T-helper 1 cell (primary cell): Measurements from ENCODE around the gene THUMPD1.
A peak's percentile ranks its signal among the peaks of the same experiment; 100 is the strongest.
"Not testable (repeated sequence)": the region's sequence is repeated elsewhere in the genome, so short reads cannot be mapped to it uniquely, and the experiment has no call there.

Source experiments
- DNase-seq, 5 donors: peaks; one replicate each; pipeline ENCODE4 v3.0.0-alpha.2; 2012 to 2020

THUMPD1 gene

DNA sequence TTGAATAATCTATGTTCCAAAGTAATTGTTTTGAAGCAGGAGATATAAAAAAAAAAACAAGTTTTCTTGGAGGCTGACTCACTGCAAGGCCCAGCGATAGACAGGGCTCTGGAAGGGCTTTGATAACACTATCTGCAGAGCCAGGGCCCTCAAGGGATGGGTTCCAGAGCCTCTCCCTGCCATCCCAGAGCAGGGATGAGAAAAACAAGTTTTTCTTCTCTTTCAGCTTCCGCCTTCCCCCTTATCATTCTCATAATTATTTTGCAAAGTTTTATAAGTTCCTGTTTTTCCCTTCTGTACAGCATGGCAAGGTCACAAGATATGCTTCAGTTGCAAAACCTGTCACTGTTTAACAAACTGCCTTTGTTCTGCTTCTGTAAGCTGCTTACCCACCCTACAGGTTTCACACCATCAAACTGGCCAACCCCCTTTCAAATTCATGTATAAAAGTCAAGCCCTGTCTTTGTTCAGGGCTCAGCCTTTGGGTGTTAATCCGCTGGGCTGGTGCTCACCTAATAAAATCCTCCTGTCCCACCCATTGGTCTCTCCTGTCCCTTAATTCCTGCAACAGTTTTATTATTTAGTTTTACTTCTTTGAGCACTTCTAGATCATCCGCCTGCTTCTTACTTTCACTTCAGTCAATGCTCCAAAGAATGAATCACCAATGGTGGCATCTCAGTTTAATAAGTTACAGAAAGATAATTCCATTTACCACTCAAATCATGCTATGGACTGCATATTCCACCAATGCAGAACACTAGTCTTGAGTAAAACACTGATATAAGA lies 5.6 kb upstream of the THUMPD1 start:
- no peak for DNase-seq

DNA sequence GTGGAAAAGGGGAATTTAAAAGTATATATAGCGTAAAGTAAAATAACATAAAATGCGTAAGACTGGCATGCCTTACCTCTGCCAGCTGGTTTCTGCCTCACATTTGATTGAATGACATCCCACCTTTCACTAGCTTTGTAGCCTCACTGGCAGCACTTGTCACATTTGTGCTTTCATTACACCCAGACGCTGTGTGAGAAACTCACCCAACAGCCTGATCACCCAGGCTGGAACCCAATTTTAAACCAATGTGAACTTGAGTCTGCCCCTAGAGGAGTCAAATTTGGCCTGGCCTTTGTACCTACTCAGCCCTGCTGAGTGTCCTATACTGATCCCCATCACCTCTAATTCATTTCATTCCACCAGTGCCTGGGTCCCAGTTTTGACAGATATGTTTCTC lies 4.8 kb upstream of the THUMPD1 start:
- no peak for DNase-seq

DNA sequence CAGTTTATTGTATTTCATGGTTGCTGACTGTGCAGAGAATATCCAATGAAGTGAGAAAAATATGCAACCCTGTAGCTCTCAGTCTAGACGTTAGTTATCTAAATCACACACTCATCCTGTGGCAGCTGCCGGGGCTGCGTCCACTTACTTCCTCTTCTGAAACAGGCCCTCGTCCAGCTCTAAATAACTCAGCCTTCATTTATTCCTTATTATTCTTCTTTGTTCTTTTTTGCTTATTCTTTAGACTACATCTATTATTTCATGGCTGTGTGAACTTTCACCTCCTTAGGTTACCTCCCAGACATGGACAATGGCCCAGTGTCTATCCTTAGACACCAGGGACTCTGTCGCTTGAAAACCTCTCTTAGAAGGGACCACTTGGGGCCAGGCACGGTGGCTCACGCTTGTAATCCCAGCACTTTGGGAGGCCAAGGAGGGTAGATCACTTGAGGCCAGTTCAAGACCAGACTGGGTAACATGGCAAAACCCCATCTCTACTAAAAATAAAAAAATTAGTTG lies 3.4 kb upstream of the THUMPD1 start:
- no peak for DNase-seq

DNA sequence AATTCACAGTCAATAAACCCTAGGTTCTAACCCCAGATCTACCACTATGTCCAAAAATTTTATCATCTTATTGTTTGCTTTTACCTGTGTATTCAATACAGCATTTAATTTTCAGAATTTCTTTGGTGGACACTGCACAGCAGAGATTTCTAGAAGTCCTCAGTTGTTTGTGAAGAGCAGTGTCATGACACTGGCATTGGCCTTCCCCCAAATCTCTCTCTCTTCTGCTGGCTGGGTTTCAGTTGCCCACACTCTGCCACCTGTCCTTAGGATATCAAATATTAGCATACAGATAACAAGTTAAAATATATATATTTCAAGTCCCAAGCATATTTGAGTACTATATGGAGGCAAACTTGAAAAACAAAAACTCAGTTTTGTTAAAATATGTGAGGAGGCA lies 2.0 kb upstream of the THUMPD1 start:
- DNase-seq: no peak

DNA sequence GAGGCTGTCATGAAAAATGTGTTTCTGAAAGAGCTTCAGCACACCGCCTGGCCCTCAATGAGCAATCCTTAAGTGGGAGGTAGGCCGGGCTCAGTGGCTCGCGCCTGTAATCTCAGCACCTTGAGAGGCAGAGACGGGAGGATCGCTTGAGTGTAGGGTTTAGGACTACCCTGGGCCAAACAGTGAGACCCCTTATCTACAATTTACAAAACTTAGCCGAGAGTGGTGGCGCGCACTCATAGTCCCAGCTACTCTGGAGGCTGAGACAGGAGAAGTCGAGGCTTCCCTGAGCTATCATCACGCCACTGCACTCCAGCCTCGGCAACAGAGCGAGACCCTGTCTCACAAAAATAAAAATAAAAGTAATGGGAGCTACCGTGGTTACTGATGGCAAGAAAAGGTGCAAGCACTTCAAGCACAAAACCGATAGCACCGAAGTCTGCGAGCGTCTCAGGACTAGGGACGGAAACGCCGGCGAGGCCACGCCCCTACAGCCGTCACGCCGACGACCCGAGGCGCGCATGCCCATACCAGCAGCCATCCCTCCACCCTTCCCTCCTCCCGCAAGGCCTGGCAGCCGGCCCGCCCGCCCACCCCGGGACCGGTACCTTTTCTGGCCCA lies 607 bp downstream of the THUMPD1 start:
- peak; percentile 81 to 92 (median 89) for DNase-seq

DNA sequence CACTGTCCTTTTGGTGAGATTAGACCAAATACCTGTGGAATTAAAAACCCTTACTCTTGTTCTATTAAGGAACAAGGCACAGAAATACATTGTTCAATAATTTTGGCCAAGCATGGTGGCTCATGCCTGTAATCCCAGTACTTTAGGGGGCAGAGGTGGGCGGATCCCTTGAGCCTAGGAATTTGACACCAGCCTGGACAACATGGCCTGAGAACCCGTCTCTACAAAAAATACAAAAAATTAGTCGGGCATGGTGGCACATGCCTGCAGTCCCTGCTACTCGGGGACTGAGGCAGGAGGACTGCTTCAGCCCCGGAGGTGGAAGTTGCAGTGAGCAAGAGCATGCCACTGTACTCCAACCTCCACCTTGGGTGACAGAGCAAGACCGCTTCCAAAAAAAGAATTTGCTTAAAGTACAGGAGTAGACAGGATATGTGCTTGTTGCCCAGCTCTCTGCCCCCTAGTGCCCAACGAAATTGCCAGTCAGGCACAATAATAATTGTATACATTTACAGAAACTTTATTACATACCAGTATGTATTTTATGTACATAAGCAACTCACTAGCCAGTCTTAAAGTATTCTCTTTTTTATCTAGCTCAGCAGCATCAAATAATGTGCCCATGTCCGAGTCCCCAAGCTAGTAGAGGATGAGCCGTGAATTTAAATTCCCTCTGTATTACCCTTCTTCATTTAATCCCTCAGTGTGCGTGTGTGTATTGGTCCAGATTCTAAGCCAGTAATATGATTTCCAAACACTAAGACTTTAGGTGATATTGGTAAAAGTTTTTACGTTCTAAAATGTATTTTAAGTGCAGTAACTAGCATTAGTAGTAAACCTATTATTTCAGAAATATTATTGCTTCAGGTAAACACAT lies 1.4 kb downstream of the THUMPD1 start:
- peak in 2 of 5 donors; percentile 4 to 14 for DNase-seq

DNA sequence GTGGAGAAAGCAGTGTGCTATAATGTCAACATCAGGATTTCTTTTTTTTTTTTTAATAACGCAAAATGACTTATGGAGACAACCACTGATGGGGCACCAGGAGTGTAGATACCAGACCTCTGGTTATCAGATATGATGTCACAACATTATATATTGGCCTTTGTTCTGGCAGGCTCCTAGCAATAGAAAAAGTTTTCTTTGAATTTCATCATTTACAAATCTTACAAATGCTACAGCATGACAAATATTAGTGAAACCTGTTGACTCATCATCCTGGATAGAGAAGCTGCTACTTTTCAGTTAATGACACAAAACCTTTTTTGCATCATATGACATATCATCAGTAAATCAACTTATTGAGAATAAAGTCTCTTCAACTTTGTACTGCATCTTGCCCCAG lies 6.1 kb downstream of the THUMPD1 start:
- DNase-seq: peak in 1 of 5 donors; percentile 5

DNA sequence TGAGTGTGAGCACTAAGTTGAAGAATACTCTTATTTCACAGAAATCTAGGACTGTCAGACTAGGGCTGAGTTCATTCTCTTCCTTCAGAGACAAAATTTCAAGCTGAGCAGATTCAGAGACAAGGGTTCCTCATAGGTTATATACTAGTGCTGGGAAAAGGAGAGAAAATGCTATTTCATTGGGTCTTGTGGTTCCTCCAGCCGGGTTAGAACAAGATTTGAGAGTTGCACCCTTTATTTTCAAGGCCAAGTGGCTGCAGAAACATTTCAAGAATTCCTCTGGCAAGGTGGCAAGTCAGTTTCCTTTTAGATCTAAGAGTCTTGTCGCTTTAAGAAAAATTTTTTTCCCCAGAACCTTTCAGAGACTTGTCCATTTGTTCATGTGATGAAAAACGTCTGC lies 6.8 kb downstream of the THUMPD1 start:
- DNase-seq: no peak

DNA sequence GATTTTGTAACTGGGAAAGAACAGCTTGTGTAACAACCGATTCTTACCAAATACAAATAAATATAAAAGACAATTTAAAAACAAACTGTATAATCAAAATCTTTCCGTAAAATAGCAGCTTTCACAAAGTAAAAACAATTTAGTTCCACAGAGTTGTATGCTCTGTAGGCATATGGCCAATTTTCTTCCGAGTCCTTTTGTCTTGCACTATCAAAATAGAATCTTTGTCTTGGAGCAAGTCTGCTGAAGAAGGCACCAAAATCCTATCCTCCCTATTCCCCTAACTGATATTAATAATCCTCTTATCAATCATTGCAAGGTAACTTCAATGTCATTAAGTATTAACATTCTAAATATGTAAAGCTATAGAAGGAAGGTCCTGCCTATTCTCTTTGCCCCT lies 7.6 kb downstream of the THUMPD1 start:
- no peak for DNase-seq

DNA sequence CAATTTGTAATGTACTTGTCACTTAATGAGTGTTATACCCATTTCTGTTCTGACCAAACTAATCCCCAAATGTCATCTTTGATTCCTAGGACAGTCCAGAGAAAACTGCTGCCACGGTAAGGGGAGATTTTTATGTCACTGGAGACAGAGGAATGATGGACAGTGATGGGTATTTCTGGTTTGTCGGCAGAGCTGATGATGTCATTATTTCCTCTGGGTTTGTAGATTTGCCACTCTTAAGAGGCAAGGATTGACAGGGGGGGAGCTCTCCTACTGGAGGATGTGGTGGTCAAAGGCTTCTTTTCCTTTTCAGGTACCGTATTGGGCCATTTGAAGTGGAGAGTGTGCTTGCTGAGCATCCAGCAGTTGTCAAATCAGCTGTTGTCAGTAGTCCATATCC lies 12.5 kb downstream of the THUMPD1 start:
- DNase-seq: no peak

DNA sequence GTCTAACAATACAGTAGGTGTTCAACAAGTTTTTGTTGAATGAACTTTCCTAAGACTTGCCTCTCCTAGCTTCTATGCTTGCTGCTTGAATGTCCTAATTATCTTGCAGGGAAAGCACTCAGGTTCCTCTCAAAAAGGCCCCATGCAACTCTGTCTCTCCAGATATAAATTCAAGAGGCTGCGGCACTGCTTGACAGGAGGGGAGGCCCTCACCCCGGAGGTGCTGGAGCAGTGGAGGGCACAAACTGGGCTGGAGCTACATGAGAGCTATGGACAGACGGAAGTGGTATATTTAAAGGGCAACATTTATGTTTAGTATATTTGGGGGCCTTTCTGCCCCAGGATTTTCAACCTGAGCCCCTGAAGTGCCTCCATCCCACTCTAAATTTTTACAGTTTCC lies 14.4 kb downstream of the THUMPD1 start:
- DNase-seq: no peak

DNA sequence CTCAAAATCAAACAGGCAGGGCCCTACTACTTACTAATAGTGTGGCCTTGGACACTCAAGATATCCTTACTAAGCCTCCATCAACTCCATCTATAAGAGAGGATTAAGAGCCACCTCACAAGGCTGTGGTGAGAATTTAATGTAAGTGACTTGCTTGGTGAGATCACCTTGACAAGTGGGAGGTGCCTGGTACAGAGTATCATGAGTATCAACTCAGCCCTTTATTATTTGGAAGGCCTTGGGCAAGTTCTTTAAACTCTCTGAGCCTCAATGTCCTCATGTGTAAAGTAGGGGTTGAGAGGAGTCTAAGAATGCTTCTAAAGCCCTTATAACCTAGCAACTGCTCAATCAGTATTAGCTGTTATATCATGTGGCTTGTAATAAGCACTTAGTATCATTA lies 15.0 kb downstream of the THUMPD1 start:
- DNase-seq: no peak

DNA sequence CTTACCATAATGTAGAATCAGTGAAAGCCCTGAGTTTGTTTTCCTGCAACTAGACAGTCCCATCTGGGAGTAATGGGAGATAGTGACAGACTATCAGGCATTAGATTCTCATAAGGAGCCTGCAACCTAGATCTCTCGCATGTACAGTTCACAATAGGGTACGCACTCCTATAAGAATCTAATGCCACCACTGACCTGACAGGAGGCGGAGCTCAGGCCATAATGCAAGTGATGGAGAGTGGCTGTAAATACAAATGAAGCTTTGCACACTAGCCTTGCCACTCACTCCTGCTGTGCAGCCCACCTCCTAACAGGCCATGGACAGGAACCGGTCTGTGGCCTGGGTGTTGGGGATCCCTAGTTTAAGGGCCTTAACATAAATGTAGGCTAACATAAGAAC lies 21.4 kb downstream of the THUMPD1 start:
- no peak for DNase-seq

DNA sequence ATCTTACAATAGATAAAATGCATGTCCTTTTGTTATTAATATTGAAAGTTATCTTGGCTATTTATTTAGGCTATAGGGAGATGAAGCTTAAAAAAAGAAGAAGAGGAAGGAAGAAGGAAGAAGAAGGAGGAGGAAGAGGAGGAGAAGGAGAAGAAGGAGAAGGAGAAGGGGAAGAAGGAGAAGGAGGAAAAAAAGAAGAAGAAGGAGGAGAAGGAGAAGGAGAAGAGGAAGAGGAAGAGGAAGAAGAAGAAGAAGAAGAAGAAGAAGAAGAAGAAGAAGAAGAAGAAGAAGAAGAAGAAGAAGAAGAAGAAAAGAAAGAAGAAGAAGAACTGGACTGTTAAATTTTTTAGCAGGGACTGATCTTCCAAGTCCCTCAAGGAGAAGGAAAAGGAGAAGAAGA lies 23.9 kb downstream of the THUMPD1 start:
- DNase-seq: not testable (repeated sequence)

DNA sequence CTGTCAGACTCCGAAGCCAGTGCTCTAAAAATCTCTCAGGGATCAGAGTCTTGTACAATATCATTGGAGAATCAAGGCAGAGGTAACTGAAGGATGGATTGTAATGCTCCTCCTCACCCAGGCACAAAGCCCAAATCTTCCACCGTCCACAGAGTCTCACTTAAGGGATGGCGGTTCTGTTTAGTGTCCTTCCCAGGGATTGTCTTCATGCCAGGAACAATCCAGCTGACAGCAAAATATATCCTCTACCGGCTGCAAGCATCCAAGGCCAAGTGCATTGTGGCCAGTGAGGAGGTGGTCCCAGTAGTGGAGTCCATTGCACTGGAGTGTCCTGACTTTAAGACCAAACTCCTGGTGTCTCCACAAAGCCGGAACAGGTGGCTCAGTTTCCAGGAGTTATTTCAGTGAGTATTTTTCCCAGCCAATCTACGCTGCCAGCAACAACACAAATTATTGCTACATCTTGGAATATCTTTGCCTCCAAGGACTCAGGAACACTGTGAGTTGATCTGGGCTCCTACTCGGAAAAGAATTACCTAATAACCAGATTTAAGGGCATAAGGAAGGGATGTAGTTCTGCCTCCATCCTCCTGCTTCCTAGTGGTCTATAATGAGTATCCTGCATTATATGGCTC lies 30.2 kb downstream of the THUMPD1 start:
- DNase-seq: no peak

DNA sequence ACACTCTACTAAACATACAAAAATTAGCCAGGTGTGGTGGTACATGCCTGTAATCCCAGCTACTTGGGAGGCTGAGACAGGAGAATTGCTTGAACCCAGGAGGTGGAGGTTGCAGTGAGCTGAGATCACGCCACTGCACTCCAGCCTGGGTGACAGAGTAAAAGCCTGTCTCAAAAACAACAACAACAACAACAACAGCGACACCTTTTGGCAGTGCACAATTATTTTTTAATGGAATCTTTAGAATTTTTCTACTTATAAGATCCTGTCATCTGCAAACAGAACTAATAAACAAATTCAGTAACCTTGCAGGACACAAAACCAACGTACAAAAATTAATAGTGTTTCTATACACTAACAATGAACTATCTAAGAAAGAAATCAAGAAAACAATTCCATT lies 33.5 kb downstream of the THUMPD1 start:
- DNase-seq: peak in 1 of 5 donors; percentile 11

DNA sequence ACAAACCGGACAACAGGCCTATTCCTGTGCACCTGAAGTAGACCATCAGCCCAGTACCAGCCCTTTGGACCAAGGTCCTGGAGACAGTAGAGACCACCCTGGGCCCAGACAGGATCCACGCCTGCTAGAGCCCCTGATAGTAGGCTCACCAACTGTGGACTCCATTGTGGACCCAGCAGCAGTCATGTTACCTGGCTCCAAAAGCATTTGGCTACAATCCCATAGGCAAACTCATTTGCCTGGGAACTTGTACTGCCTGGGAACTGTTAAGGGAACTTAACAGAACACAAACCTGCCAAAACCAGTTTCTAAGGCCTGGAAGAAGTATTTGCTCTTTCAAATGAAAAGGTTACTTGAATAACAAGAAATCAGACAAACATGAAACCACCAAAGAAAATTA lies 34.2 kb downstream of the THUMPD1 start:
- no peak for DNase-seq

DNA sequence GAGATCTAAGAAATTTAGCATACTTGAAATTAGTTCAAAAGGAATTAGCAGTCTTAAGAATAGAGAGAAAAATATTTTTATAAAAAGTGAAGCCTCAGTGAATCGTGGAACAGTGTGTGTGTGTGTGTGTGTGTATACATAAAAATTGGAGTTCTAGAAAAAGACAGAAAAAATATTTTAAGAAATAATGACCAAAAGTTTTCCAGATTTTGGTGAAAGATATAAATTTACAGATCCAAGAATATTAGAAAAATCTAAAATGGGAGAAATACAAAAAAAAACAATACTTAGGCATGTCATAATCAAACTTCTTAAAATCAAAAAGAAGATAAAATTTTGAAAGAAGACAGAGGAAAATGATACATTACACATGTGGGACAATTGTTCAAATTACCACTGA lies 35.6 kb downstream of the THUMPD1 start:
- not testable (repeated sequence) for DNase-seq

DNA sequence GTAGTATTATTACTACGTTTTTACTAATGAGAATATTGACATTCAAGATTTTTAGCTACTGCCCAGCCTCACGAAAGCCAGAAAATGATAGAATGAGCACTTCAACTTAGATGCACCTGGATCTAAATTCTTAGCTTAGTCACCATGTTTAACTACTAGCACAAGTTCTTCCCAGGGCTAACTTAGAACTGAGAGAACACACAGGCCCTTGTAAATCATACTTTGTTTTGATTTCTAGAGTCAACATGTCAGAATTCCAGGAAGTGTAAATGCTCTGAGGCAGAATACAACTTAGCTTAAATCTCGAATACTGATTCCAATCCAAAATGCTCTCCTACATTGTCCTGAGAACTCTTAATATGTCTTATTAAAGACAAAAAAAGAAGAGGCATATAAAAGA lies 37.3 kb downstream of the THUMPD1 start:
- DNase-seq: no peak

DNA sequence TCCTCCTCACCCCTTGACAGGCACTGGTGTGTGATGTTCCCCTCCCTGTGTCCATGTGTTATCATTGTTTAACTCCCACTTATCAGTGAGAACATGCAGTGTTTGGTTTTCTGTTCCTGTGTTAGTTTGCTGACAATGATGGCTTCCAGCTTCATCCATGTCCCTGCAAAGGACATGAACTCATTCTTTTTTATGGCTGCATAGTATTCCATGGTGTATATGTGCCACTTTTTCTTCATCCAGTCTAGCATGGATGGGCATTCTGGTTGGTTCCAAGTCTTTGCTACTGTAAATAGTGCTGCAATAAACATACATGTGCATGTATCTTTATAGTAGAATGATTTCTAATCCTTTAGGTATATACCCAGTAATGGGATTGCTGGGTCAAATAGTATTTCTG lies 39.9 kb downstream of the THUMPD1 start:
- DNase-seq: not testable (repeated sequence)

DNA sequence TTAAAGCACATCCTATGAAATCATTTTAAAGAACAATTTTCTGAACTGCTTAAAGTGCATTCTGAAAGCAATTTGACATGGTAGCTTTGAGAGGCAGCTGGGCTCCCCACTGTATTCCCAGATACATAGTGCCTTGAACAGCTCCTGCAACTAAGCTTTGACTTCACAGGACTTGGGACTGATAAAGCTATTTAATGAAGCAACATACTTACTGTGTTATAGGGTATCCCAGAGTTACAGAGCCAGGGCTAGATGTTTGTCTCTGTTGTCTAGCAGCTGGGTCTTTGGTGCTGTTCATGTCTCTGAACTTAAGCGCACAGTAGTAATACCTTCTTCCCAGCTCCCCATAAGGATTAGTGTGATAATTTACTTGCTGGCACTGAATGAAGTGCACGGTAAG lies 45.0 kb downstream of the THUMPD1 start:
- DNase-seq: no peak

DNA sequence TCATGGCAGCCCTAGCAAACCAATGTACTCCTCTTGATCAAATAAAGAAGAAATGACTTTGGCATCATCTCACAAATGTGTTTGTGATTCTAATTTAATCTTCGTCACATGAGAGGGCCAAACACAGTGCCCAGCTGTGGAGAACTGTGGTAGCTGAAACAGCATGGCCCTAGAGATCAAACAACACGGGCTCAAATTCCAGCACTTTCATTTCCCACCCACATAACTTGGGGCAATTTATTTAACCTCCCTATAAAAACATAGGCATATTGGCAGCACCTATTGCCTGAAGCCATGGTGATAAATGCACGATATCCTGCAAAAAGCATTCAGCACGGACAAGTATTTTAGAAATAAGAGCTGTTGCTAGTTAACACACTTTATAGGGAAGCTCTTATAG lies 46.6 kb downstream of the THUMPD1 start:
- DNase-seq: no peak

DNA sequence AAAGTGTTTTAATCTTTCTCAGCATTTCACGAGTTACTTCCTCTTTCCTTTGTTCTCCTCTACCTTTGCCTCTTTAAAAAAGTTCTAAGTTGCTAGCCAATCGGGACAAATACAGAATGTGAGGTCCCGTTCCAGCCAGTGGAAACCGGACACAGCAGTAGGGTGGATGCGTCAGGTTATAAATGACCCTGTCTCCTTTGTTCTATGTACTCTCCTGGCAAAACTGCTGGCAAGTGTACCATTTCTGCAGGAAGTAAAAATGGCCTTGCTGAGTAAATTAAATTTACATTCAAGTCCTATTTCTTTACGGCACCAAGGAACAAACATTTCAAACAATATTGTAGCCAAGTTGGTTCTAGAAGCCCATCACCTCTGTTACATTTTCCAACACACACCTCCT lies 47.5 kb downstream of the THUMPD1 start:
- DNase-seq: not testable (repeated sequence)
